AG04449 (cell line): ENCODE results near the gene KAT7.

Experiments
- CTCF ChIA-PET: fragments of 350-600 bp; formaldehyde crosslinking; extraction: SDS; loops from one replicate; lab custom pipeline; 2021; ENCODE audit warnings: antibody characterized with exemption; lab: Yijun Ruan, JAX
- POLR2A ChIA-PET: fragments of 400-600, 350-600 bp; formaldehyde crosslinking; extraction: SDS; loops from one replicate; lab custom pipeline; 2020; ENCODE audit warnings: antibody characterized with exemption, inconsistent platforms; lab: Yijun Ruan, JAX
- DNase-seq: peaks from one replicate; pipeline ENCODE4 v3.0.0-alpha.2; 2010; ENCODE audit warnings: low read depth, low spot score
- H3K4me3 ChIP-seq: 2 replicates; pipeline ENCODE4 v1.5.1; 2011; ENCODE audit warnings: low read depth, mild to moderate bottlenecking, control low read depth, low read length
- CTCF ChIP-seq: IDR thresholded peaks from one replicate; pipeline ENCODE4 v1.5.1; 2011; ENCODE audit warnings: mild to moderate bottlenecking, moderate library complexity, low read length, control low read depth, inconsistent platforms; ENCODE audit not compliant: insufficient read depth; ENCODE audit errors: missing control alignments

Gene KAT7

GRCh38 chr17:49881054-49881402 lies 92.5 kb downstream of the KAT7 start:
- no peak for DNase-seq
- CTCF ChIA-PET = interaction anchor here (0.8 to 12.4 kb wide), 19 partner anchors 9 to 232 kb away, joined by 3 to 232 read pairs (median 5); partner anchors contain the start of gene DLX3
- H3K4me3 ChIP-seq = no peak overlapping the region
- TF ChIP-seq CTCF = no peak
- POLR2A ChIA-PET = no interaction called here

- no peak overlapping the region for H3K4me3 ChIP-seq
- TF ChIP-seq CTCF = no peak
- ChIA-PET POLR2A (no interaction called here), CTCF (interaction anchor here (0.8 to 2.9 kb wide), 6 partner anchors 9 to 205 kb away, joined by 3 to 28 read pairs (median 4); no protein-coding TSS in a partner anchor)
- DNase-seq = no peak
Measured at GRCh38 chr17:49882434-49882833, 94.0 kb downstream of the KAT7 start.
